ENCODE data around the gene OR6B1.
"Not testable (repeated sequence)": the region's sequence is repeated elsewhere in the genome, so short reads cannot be mapped to it uniquely, and the experiment has no call there.

DNA sequence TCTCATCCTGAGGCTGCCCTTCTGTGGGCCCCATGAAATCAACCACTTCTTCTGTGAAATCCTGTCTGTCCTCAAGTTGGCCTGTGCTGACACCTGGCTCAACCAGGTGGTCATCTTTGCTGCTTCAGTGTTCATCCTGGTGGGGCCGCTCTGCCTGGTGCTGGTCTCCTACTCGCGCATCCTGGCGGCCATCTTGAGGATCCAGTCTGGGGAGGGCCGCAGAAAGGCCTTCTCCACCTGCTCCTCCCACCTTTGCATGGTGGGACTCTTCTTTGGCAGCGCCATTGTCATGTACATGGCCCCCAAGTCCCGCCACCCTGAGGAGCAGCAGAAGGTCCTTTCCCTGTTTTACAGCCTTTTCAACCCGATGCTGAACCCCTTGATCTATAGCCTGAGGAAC is 50.8 kb downstream of the OR6B1 start:
- TF ChIP-seq, protein P1, sequence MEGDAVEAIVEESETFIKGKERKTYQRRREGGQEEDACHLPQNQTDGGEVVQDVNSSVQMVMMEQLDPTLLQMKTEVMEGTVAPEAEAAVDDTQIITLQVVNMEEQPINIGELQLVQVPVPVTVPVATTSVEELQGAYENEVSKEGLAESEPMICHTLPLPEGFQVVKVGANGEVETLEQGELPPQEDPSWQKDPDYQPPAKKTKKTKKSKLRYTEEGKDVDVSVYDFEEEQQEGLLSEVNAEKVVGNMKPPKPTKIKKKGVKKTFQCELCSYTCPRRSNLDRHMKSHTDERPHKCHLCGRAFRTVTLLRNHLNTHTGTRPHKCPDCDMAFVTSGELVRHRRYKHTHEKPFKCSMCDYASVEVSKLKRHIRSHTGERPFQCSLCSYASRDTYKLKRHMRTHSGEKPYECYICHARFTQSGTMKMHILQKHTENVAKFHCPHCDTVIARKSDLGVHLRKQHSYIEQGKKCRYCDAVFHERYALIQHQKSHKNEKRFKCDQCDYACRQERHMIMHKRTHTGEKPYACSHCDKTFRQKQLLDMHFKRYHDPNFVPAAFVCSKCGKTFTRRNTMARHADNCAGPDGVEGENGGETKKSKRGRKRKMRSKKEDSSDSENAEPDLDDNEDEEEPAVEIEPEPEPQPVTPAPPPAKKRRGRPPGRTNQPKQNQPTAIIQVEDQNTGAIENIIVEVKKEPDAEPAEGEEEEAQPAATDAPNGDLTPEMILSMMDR (IDR thresholded peaks at IDR 0.05; ENCODE audit: control extremely low read depth in 1 of 3, insufficient read depth in 1 of 3, low read depth in 1 of 3, low read length in 3 of 3): not testable (repeated sequence)
- TF ChIP-seq TAF7 (optimal IDR thresholded peaks at IDR 0.05; ENCODE audit: borderline replicate concordance, low read depth, low read length); EZH2 (IDR thresholded peaks at IDR 0.05; ENCODE audit: low read depth, low read length, severe bottlenecking); GABPA (IDR thresholded peaks at IDR 0.05; ENCODE audit: borderline replicate concordance, insufficient read depth, low read length); KDM1A (IDR thresholded peaks at IDR 0.05; ENCODE audit: borderline replicate concordance, low read length); RAD21 (IDR thresholded peaks at IDR 0.05 in 1 of 2, conservative IDR thresholded peaks at IDR 0.05 in 1 of 2; ENCODE audit: low read depth in 2 of 2, low read length in 2 of 2); POLR2A (IDR thresholded peaks at IDR 0.05; ENCODE audit: control extremely low read depth in 1 of 2, low read depth in 2 of 2, low read length in 2 of 2): not testable (repeated sequence)

All from H1 (cell line).